HepG2 (cell line): Measurements from ENCODE around the gene MYBPC2. TPM values are rescaled to one million over a fixed set of nuclear protein-coding genes. Genes with fewer than 3 reads are reported as not detected.

ENCODE experiments used
- ATAC-seq: fragments of 200-7000 bp; cut with Tn5 transposase; 3 replicates; pipeline ENCODE4 v1.9.1; 2020; ENCODE audit warnings: mild to moderate bottlenecking, moderate library complexity
- BruUV-seq: library from RNA; stranded (reverse); fragments of 400-500 nt; replicated peaks from 2 replicates; lab custom pipeline; 2021; lab: Mats Ljungman, UMichigan
- CTCF ChIA-PET: fragments of 300-600 bp; formaldehyde crosslinking; extraction: SDS; loops from one replicate; lab custom pipeline; 2021; ENCODE audit warnings: low total read pairs, inconsistent platforms, low intra/inter-chr PET ratio; lab: Yijun Ruan, JAX
- POLR2A ChIA-PET: fragments of 350-600 bp; sonication (Branson Sonifier 250); formaldehyde crosslinking; loops from one replicate; lab custom pipeline; 2020; ENCODE audit warnings: antibody characterized with exemption, inconsistent platforms; lab: Yijun Ruan, JAX
- DNase-seq: peaks from one replicate; pipeline ENCODE4 v3.0.0-alpha.2; 2015; ENCODE audit warnings: low spot score
- FAIRE-seq: peaks from 3 replicates; lab custom pipeline; 2011; peaks lifted over from hg19 to GRCh38; lab: Jason Lieb, UNC
- H2AFZ ChIP-seq: one replicate; pipeline ENCODE4 v1.6.1; 2011; ENCODE audit warnings: low read length, inconsistent platforms
- H3K27ac ChIP-seq: fragments of 300-600 bp; 3 replicates; pipeline ENCODE4 v1.8.0; 2011; ENCODE audit warnings: mixed run types, mild to moderate bottlenecking, mixed read lengths, low read length, inconsistent platforms; ENCODE audit not compliant: insufficient read depth; ENCODE audit errors: extremely low read length
- H3K27me3 ChIP-seq, 2 experiments: fragments of 200-600 bp in 1 of 2; 2 replicates in 1 of 2; 3 replicates in 1 of 2; pipeline versions ENCODE4 v1.6.0 to v1.8.0; 2011; ENCODE audit warnings: low read length in 2 of 2, mild to moderate bottlenecking in 2 of 2, moderate library complexity in 2 of 2, inconsistent platforms in 1 of 2; ENCODE audit not compliant: insufficient read depth in 2 of 2, control insufficient read depth in 1 of 2
- H3K36me3 ChIP-seq, 2 experiments: fragments of 200-600 bp in 1 of 2; replicated peaks in 1 of 2; 2 replicates in 1 of 2; 3 replicates in 1 of 2; pipeline versions ENCODE4 v1.5.1 to v1.8.0; 2011; ENCODE audit warnings: low read length in 2 of 2, inconsistent platforms in 1 of 2; ENCODE audit not compliant: insufficient read depth in 2 of 2, control insufficient read depth in 1 of 2
- H3K4me1 ChIP-seq: 2 replicates; pipeline ENCODE4 v1.5.1; 2012; ENCODE audit warnings: low read length, inconsistent platforms; ENCODE audit not compliant: insufficient read depth
- H3K4me2 ChIP-seq: 2 replicates; pipeline ENCODE4 v1.6.0; 2011; ENCODE audit warnings: low read depth, low read length, inconsistent platforms
- H3K4me3 ChIP-seq, 3 experiments: fragments of 200-600 bp in 1 of 3; sonication (generic), shearing (Covaris generic) in 1 of 3; replicated peaks in 1 of 3; 2 replicates each; pipeline ENCODE4 v1.5.1; 2011 to 2016; ENCODE audit warnings: low read length in 3 of 3, inconsistent platforms in 2 of 3, low read depth in 2 of 3, mild to moderate bottlenecking in 2 of 3, control low read depth in 1 of 3, mixed read lengths in 1 of 3; ENCODE audit not compliant: insufficient read depth in 1 of 3
- H3K79me2 ChIP-seq: one replicate; pipeline ENCODE4 v1.6.1; 2011; ENCODE audit warnings: low read length, inconsistent platforms; ENCODE audit not compliant: insufficient read depth
- H3K9ac ChIP-seq: 2 replicates; pipeline ENCODE4 v1.6.0; 2011; ENCODE audit warnings: mild to moderate bottlenecking, low read depth, low read length, inconsistent platforms; ENCODE audit not compliant: insufficient read depth
- H3K9me3 ChIP-seq: 2 replicates; pipeline ENCODE4 v1.5.1; 2012; ENCODE audit warnings: mild to moderate bottlenecking, low read length
- H4K20me1 ChIP-seq: 2 replicates; pipeline ENCODE4 v1.6.0; 2011; ENCODE audit warnings: inconsistent platforms, mild to moderate bottlenecking, low read length, moderate library complexity; ENCODE audit not compliant: insufficient read depth
- CBX1 ChIP-seq: IDR thresholded peaks from one replicate; pipeline ENCODE4 v1.6.1; 2016; ENCODE audit warnings: antibody characterized with exemption, low read depth
- HOXA9 ChIP-seq: sonication (generic); formaldehyde crosslinking; IDR thresholded peaks from 2 replicates; pipeline ENCODE4 v1.8.1; 2022; ENCODE audit warnings: missing genetic modification reagents, mild to moderate bottlenecking, moderate library complexity, borderline replicate concordance
- LBX2 ChIP-seq: sonication (generic); formaldehyde crosslinking; IDR thresholded peaks from 2 replicates; pipeline ENCODE4 v1.5.0; 2020; ENCODE audit warnings: missing genetic modification reagents, mild to moderate bottlenecking, borderline replicate concordance
- MED1 ChIP-seq: sonication (generic); formaldehyde crosslinking; IDR thresholded peaks from 2 replicates; pipeline ENCODE4 v1.4.0; 2020; ENCODE audit warnings: missing genetic modification reagents
- MXD1 ChIP-seq: sonication (generic); formaldehyde crosslinking; IDR thresholded peaks from 2 replicates; pipeline ENCODE4 v1.4.0; 2020; ENCODE audit warnings: mild to moderate bottlenecking, missing genetic modification reagents
- RBAK ChIP-seq: sonication (generic); formaldehyde crosslinking; IDR thresholded peaks from 2 replicates; pipeline ENCODE4 v1.5.1; 2020; ENCODE audit warnings: mild to moderate bottlenecking, missing genetic modification reagents
- RBM22 ChIP-seq: fragments of 200-400 bp; formaldehyde crosslinking; optimal IDR thresholded peaks from 2 replicates; pipeline ENCODE3; 2017; ENCODE audit warnings: mild to moderate bottlenecking, low read length, moderate library complexity
- REXO4 ChIP-seq: sonication (generic); formaldehyde crosslinking; IDR thresholded peaks from 2 replicates; pipeline ENCODE4 v1.8.0; 2022; ENCODE audit warnings: missing genetic modification reagents, mild to moderate bottlenecking, borderline replicate concordance
- SCMH1 ChIP-seq: sonication (generic); formaldehyde crosslinking; IDR thresholded peaks from 2 replicates; pipeline ENCODE4 v1.9.0; 2021; ENCODE audit warnings: missing genetic modification reagents, mild to moderate bottlenecking, borderline replicate concordance
- SPEN ChIP-seq: sonication (generic); formaldehyde crosslinking; IDR thresholded peaks from 2 replicates; pipeline ENCODE4 v1.5.1; 2020; ENCODE audit warnings: low read depth, mild to moderate bottlenecking, missing genetic modification reagents
- TMF1 ChIP-seq: sonication (generic); formaldehyde crosslinking; IDR thresholded peaks from 2 replicates; pipeline ENCODE4 v1.8.1; 2022; ENCODE audit warnings: low read depth, missing genetic modification reagents
- TRIM24 ChIP-seq: sonication (generic); formaldehyde crosslinking; IDR thresholded peaks from 2 replicates; pipeline ENCODE4 v1.8.0; 2022; ENCODE audit warnings: mild to moderate bottlenecking, missing genetic modification reagents
- ZNF101 ChIP-seq: sonication (generic); formaldehyde crosslinking; IDR thresholded peaks from 2 replicates; pipeline ENCODE4 v1.4.0; 2020; ENCODE audit warnings: mild to moderate bottlenecking, low read depth, missing genetic modification reagents, borderline replicate concordance
- ZNF251 ChIP-seq: sonication (generic); formaldehyde crosslinking; IDR thresholded peaks from 2 replicates; pipeline ENCODE4 v1.9.0; 2021; ENCODE audit warnings: mild to moderate bottlenecking, missing genetic modification reagents
- ZNF329 ChIP-seq: sonication (generic); formaldehyde crosslinking; IDR thresholded peaks from 2 replicates; pipeline ENCODE4 v1.9.0; 2021; ENCODE audit warnings: low read depth, mild to moderate bottlenecking, missing genetic modification reagents
- ZNF570 ChIP-seq: sonication (generic); formaldehyde crosslinking; IDR thresholded peaks from 2 replicates; pipeline ENCODE4 v1.4.0; 2020; ENCODE audit warnings: mild to moderate bottlenecking, missing genetic modification reagents, borderline replicate concordance
- WGBS: methylation state at CpG from one replicate; pipeline ENCODE4 v1.1.6; 2017; ENCODE audit warnings: low lambda C conversion rate; 5-methylcytosine and 5-hydroxymethylcytosine counted together
- in situ Hi-C: cut with HindIII; loops from 2 replicates; pipeline ENCODE4 v1.10.0; 2017; ENCODE audit warnings: low pct_unique_long_range_greater_than_20kb; ENCODE audit not compliant: extremely low pct_ligation_motif_present
- intact Hi-C: fragments of 100-400 bp; cut with micrococcal nuclease; formaldehyde crosslinking; loops from one replicate; pipeline ENCODE4 v1.10.0; 2022; ENCODE audit not compliant: unreplicated experiment
- polyA plus RNA-seq, 8 experiments: library from polyadenylated mRNA; depleted of rRNA in 3 of 8; stranded (reverse) in 7 of 8; unstranded in 1 of 8; fragments of >200 nt; fragmentation: Illumina TruSeq in 4 of 8; extraction: Trizol in 4 of 8; gene quantifications; 2 replicates each; pipeline versions ENCODE4 v1.2.1 to v1.2.3, GENCODE V29; 2011 to 2016; ENCODE audit warnings: low read depth in 4 of 8, missing spikeins in 1 of 8, mixed read lengths in 1 of 8; ENCODE audit not compliant: insufficient read depth in 1 of 8
- total RNA-seq, 5 experiments: library from RNA; depleted of rRNA; stranded (reverse); fragments of >200 nt; fragmentation: Illumina TruSeq; extraction: Trizol; gene quantifications; 2 replicates each; pipeline ENCODE4 v1.2.3, GENCODE V29; 2016; ENCODE audit warnings: low read depth in 1 of 5

The MYBPC2 gene
- total and polyA plus RNA-seq, 2 of the 13 experiments (the other 11 are each of a cell fraction or from before 2014, with no cell fraction given) = not detected

GRCh38 chr19:50383001-50383851, 49.5 kb upstream of the MYBPC2 start:
- H3K4me2 ChIP-seq = peak overlapping the region; percentile 97
- TF ChIP-seq ZNF570 (CRISPR knock-in tag) = no peak
- 0 out of 2 replicates have a peak, but pooled peaks have one; percentile 1 for TF ChIP-seq ZNF329 (CRISPR knock-in tag)
- no peak for TF ChIP-seq RBAK (CRISPR knock-in tag)
- TF ChIP-seq SCMH1 = no peak
- TF ChIP-seq TMF1 (CRISPR knock-in tag) = no peak
- no peak for TF ChIP-seq REXO4 (CRISPR knock-in tag)
- no peak for TF ChIP-seq LBX2
- peak; percentile 1 for TF ChIP-seq CBX1
- TF ChIP-seq ZNF101 (CRISPR knock-in tag) = no peak
- TF ChIP-seq MED1 (CRISPR knock-in tag) = no peak
- TF ChIP-seq ZNF251 = no peak
- 0 out of 2 replicates have a peak, but pooled peaks have one; percentile 6 for TF ChIP-seq HOXA9 (CRISPR knock-in tag)
- peak; percentile 11 for TF ChIP-seq RBM22
- TF ChIP-seq TRIM24 (CRISPR knock-in tag) = no peak
- no peak for TF ChIP-seq SPEN (CRISPR knock-in tag)
- TF ChIP-seq MXD1 (CRISPR knock-in tag) = no peak
- CTCF ChIA-PET = no interaction called here
- no peaks in the 10 kb centered on the region for H4K20me1 ChIP-seq
- WGBS = 94% methylated on average over 21 of the region's 21 CpGs
- FAIRE-seq = no peak
- no peak for DNase-seq
- in situ Hi-C loops = no loop called here
- POLR2A ChIA-PET = interaction anchor here (1.0 to 1.7 kb wide), 8 partner anchors 7 to 422 kb away, joined by 3 to 12 read pairs (median 6); partner anchors contain the start of genes JOSD2, KCNC3 and NR1H2
- H3K27me3 ChIP-seq = no peaks in the 10 kb centered on the region
- peaks cover 29% of the 10 kb centered on the region for H3K79me2 ChIP-seq
- no peak overlapping the region for H2AFZ ChIP-seq
- peaks cover 18 to 36% of the 10 kb centered on the region in 2 experiments for H3K36me3 ChIP-seq
- no peak for ATAC-seq
- H3K9me3 ChIP-seq = no peaks in the 10 kb centered on the region
- peaks cover 22% of the 10 kb centered on the region for H3K4me1 ChIP-seq
- H3K27ac ChIP-seq = peak overlapping the region; percentile 29
- no TSS peak for BruUV-seq
- H3K4me3 ChIP-seq = peak overlapping the region in 2 of 3 experiments; percentile 48 to 78; a peak in 4 of 6 replicates
- H3K9ac ChIP-seq = peak overlapping the region; percentile 50
- intact Hi-C loops = no loop called here
